Stimulated activated CD8-positive, alpha-beta memory T cell treated with anti-CD3 and anti-CD28 coated beads, Interleukin-2, amount 100 ng/mL, for 48 hours (primary cell): ENCODE results near the gene MAPK8IP2.
"Not testable (repeated sequence)": the region's sequence is repeated elsewhere in the genome, so short reads cannot be mapped to it uniquely, and the experiment has no call there.

Experiments
- DNase-seq, 2 donors: peaks; one replicate each; pipeline ENCODE4 v3.0.0-alpha.2; 2020; ENCODE audit warnings: low read depth in 2 of 2

MAPK8IP2 gene

DNA sequence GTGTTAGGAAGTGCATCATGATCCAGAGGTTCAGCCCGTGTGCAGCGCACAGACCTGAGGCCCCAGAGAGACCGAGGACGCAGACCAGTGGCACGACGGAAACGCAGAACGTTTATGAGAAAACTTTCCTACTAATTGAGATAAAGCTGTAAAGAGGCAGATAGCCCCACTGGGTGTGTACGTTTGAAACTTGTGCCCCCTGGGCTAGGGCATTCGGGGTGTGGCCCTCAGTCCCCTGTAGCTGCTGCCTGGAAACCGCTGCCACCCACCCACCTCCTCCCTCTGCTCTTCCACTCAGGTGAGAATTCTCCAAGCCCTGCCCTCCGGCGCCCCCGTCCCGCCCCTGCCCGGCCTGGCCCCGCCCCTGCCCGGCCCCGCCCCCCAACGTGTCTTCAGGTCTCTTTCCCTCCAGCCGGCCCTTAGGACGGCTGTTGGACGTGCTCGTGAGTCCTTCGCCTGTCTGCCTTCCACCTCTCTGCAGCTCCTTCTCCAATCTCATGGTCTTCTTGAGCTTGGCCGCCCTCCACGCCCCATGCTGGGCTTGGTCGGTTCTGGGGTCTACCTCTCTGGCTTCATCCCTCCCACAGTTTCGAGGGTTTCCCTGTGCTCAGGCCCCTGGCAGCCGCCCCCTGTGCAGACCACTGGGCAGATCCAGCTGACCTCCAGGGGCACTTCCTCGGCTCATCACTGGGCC is 12.1 kb downstream of the MAPK8IP2 start:
- DNase-seq: no peak

DNA sequence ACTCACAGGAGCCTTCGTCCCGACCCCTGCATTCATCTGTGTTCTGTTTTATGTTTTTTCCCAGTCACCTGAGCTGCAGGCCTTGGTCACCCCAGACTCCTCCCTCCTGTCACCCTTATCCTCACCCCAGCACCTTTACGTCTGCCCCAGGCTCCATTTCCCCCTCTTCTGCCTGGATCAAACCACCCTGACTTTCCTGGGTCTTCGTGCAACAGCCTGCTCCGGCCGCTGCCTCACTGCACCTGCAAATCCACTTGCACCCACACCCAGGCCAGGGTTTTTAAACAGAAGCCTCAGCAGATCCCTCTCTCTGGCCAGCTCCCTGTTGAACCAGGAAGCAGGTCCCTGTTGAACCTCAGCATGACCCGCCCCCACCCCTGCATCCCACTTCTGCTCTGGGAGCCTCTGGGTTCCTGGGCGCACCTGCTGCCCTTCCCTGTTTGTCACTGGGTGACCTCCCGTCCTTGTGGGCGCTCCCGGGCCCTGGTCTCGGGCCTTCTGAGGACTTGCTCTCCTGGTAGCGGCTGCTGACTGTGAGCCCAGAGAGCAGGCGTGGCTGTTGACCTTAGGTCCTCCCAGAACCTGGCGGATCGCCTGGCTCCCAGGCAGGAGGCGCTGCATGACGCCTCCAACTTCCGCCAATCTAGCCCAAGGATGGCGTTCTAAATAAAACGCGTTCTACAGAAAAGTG is 12.8 kb downstream of the MAPK8IP2 start:
- no peak for DNase-seq

DNA sequence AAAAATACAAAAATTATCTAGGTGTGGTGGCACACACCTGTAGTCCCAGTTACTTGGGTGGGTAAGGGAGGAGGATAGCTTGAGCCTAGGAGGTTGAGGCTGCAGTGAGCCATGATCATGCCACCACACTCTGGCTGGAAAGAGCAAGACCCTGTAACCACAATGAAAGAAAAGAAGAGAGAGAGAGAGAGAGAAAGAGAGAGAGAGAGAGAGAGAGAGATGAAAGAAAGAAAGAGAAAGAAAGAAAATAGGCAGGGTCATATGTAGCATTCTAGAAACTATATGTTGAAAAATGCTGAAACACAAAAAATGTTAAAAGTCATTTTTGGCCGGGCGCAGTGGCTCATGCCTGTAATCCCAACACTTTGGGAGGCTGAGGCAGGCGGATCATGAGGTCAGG is 13.7 kb downstream of the MAPK8IP2 start:
- DNase-seq: not testable (repeated sequence)

- peak; percentile 69 to 82 for DNase-seq
Measured at GRCh38 chr22:50620593-50621355, 20.2 kb downstream of the MAPK8IP2 start.

GRCh38 chr22:50621356-50621880 is 20.8 kb downstream of the MAPK8IP2 start:
- DNase-seq: peak in 1 of 2 donors; percentile 30

GRCh38 chr22:50621948-50622722 is 21.5 kb downstream of the MAPK8IP2 start:
- DNase-seq: no peak

DNA sequence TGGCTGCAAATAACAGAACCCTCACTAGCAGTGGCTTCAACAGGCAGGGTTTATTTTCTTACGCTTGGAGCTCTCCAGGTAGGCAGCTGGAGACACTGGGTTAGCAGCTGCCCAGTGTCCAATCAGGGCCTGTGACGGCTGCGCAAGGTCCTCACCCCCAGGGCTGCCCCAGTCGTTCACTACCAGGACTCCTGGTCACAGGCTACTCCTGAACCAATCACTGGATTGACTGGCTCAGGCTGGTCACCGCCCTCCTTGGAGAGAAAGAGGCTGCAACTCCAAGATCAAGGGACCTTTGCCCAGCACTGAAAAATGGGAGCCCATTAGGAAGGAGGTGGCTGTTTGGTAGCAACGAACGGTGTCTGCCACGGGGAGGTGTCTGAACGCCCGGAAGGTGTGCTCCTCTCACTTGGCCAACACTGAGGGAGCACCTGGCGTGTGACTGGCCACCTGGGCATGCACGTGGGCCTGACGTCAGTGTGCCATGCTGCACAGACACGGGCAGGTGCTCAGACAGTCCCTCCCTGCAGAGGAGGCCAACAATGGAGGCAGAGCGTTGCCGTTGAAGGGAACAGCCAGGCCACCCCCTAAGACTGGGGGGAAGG is 22.2 kb downstream of the MAPK8IP2 start:
- no peak for DNase-seq

GRCh38 chr22:50624347-50625130 is 23.9 kb downstream of the MAPK8IP2 start:
- no peak for DNase-seq

- DNase-seq: no peak
Measured at GRCh38 chr22:50625131-50625567, 24.6 kb downstream of the MAPK8IP2 start.

- DNase-seq: no peak
Measured at GRCh38 chr22:50625568-50626313, 25.1 kb downstream of the MAPK8IP2 start.

DNA sequence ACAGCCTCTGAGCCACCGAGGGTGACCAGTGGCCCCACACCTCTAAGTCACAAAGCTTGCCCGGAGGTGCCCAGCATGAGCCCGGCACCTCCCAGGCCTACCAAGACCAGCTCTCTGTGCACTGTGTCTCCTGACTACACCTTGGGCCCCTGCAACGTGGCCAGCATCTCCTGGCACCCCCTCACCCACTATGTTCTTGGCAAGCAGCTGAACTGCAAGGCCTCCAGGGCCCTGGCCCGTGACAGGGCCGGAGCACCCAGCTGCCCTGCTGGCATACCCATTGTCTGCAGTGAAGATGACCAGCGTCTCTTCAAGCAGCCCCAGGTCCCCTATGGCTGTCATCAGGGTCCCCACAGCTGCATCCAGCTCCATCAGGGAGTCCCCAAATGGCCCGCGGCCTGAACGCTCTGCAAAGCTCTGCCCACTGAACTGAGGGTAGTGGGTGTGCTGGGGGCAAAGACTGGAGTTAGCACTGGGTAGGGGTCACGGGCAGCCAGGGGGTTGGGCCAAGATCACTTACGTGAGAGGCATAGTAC is 25.8 kb downstream of the MAPK8IP2 start:
- DNase-seq: no peak

DNA sequence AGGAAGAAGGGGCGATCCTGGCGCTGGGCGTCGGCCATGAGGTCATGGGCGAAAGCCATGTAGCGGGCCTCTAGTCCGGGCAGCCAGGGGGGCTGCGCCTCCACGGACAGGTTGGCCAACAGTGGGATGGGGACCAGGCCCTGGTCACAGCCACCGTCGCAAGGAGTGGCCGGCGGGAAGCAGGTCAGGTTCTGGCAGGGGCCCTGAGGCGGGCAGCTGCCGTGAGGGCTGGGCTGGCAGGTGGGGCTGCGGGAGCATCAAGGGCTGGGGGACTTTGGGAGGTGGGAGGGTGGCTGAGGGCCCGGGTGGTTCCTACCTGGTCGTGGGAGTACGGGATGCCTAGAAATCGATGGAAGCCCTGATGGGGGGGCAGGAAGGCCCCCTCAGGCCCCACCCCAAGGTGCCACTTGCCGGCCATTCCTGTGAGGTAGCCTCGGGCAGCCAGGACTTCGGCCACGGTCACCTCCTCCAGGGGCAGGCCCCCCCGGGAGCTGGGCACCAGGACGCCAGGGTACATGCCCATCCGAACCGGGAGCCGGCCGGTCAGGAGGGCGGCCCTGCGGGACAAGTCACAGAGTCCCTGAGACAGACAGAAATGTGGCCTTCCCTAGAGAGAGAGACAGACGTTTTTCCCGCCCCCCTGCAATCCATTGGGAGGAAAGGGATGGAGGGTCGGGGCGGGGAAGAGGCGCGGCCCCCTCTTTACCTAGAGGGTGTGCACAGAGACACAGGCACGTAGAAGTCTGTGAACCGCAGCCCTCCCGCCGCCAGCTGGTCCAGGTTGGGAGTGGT is 26.5 kb downstream of the MAPK8IP2 start:
- DNase-seq: no peak

DNA sequence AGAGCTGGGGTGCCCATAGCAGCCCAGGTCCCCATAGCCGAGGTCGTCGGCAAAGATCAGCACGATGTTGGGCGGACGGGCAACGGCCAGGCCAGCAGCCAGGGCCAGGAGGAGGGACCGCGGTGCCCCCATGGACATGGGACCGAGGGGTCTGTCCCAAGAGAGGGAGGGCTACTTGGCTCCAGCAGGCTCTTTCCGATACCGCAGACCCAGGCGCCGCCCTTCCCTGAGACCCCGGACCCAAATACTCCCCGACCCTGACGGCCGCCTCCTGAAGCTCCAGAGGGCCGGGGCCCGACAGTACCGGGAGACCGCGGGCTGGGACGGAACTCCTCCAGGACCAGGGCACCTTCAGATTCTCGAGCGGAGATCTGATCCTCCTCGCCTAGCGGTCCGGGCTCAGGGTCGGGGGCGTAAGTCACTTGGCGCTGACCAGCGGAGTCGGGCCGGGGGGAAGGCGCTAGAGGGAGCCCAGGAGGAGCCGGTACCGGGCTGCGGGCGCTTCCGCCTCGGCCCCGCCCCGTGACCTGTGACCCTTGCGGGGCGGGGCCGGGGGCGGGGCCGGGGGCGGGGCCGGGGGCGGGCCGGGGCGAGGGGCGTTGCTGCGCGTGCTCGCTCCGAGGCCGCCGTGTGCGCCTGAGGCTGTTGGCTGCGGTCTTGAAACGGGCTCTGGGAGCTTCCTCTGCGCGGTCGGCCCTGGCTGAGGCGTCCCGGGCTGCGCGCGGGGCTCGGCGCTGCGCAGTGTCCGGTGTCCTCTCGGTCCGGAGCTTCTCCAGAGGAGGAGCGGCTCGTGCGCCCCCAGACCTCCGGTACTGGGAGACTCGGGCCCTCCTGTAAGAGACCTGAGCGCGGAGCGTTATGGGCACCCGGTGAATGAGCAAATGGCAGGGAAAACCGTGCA is 27.3 kb downstream of the MAPK8IP2 start, which contains the start of gene ARSA:
Gene ARSA (minus strand): TSS at position 511 of the 901 bp plus-strand sequence. CDS start 373 bp downstream, at position 138.
- peak; percentile 55 to 57 for DNase-seq

- DNase-seq: no peak
Measured at GRCh38 chr22:50628543-50629134, 28.0 kb downstream of the MAPK8IP2 start.

GRCh38 chr22:50630376-50630775 is 29.8 kb downstream of the MAPK8IP2 start:
- DNase-seq: no peak

- DNase-seq: no peak
Measured at GRCh38 chr22:50633086-50633485, 32.5 kb downstream of the MAPK8IP2 start.

DNA sequence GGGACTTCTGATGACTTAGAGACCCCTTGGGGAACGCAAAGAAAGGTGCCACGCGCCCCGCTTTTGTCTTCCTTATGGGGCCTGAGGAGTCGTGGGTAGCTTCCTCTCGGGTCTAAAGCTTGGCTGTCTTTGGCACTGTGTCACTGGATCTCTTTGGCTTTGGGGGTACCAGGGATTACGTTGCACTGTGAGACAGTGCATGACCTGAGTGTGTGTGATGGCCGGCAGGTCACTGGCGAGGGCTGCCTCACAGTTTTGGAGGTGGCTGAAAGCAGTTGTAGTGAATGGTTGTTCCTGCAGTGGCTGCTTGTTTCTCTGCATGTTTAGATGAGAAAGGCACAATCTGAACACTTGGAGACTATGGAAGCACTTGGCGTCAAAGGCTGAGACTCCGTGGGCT is 33.2 kb downstream of the MAPK8IP2 start:
- no peak for DNase-seq
